Karpas-422 (cell line): ENCODE results near the gene ADAMTS4. TPM values are rescaled to one million over a fixed set of nuclear protein-coding genes. Genes with fewer than 3 reads are reported as not detected.

ENCODE experiments used
- DNase-seq: peaks from one replicate; pipeline ENCODE4 v3.0.0-alpha.2; 2015
- H2AFZ ChIP-seq: fragments of 200-600 bp; sonication (generic); 2 replicates; pipeline ENCODE4 v1.6.1; 2014; ENCODE audit warnings: antibody characterized with exemption, low read length, mixed read lengths
- H3K27ac ChIP-seq: fragments of 200-600 bp; sonication (generic); 2 replicates; pipeline ENCODE4 v1.5.1; 2014; ENCODE audit warnings: mild to moderate bottlenecking, low read length, moderate library complexity
- H3K27me3 ChIP-seq: fragments of 200-600 bp; sonication (generic); 2 replicates; pipeline ENCODE4 v1.6.1; 2014; ENCODE audit warnings: low read length, mixed read lengths
- H3K36me3 ChIP-seq: fragments of 200-600 bp; sonication (generic); 2 replicates; pipeline ENCODE4 v1.6.1; 2014; ENCODE audit warnings: low read length, mixed read lengths; ENCODE audit not compliant: insufficient read depth
- H3K4me1 ChIP-seq: fragments of 200-600 bp; sonication (generic); 2 replicates; pipeline ENCODE4 v1.6.1; 2014; ENCODE audit warnings: mild to moderate bottlenecking, low read length, mixed read lengths
- H3K4me2 ChIP-seq: fragments of 200-600 bp; sonication (generic); 2 replicates; pipeline ENCODE4 v1.6.1; 2014; ENCODE audit warnings: low read length, low read depth, mild to moderate bottlenecking; ENCODE audit not compliant: poor library complexity, severe bottlenecking
- H3K4me3 ChIP-seq: fragments of 200-600 bp; sonication (generic); 2 replicates; pipeline ENCODE4 v1.5.1; 2014; ENCODE audit warnings: mild to moderate bottlenecking, antibody characterized with exemption, low read length, mixed read lengths
- H3K79me2 ChIP-seq: fragments of 200-600 bp; sonication (generic); 2 replicates; pipeline ENCODE4 v1.6.1; 2014; ENCODE audit warnings: mild to moderate bottlenecking, low read length, mixed read lengths
- H3K9ac ChIP-seq: fragments of 200-600 bp; sonication (generic); 2 replicates; pipeline ENCODE4 v1.6.0; 2014; ENCODE audit warnings: low read length
- H3K9me2 ChIP-seq: fragments of 200-600 bp; sonication (generic), shearing (Covaris generic); replicated peaks from 2 replicates; pipeline ENCODE4 v1.6.0; 2014; ENCODE audit warnings: mild to moderate bottlenecking, low read length, moderate library complexity; ENCODE audit not compliant: insufficient read depth
- H3K9me3 ChIP-seq: fragments of 300-700, 200-600 bp; sonication (generic); 2 replicates; pipeline ENCODE4 v1.6.1; 2014; ENCODE audit warnings: low read length, mixed read lengths
- H4K20me1 ChIP-seq: fragments of 200-600 bp; sonication (generic); 2 replicates; pipeline ENCODE4 v1.6.1; 2014; ENCODE audit warnings: mild to moderate bottlenecking, antibody characterized with exemption, low read length, low read depth; ENCODE audit not compliant: insufficient read depth
- total RNA-seq: library from RNA; depleted of rRNA; stranded (reverse); fragments of >200 nt; shearing (Covaris generic); gene quantifications from 2 replicates; pipeline ENCODE4 v1.2.3, GENCODE V29; 2014; ENCODE audit warnings: low replicate concordance

Gene ADAMTS4
- total RNA-seq, 1 experiment from 2014 or later, result 0.15 TPM

GRCh38 chr1:161223805-161224694 is 25.2 kb upstream of the ADAMTS4 start:
- DNase-seq, result no peak

GRCh38 chr1:161222175-161223019 is 23.5 kb upstream of the ADAMTS4 start:
- Histone ChIP-seq H3K9ac (no peak overlapping the region), H3K36me3 (no peaks in the 10 kb centered on the region), H3K4me3 (no peak overlapping the region), H4K20me1 (no peaks in the 10 kb centered on the region), H2AFZ (no peak overlapping the region), H3K9me2 (no peaks in the 10 kb centered on the region), H3K79me2 (0 out of 2 replicates have a peak, but pooled peaks cover 4% of the 10 kb centered on the region), H3K27me3 (no peaks in the 10 kb centered on the region), H3K4me2 (no peak overlapping the region), H3K4me1 (peaks cover 26% of the 10 kb centered on the region), H3K27ac (no peak overlapping the region), H3K9me3 (no peaks in the 10 kb centered on the region)
- DNase-seq, result no peak

More at GRCh38 chr1:161223805-161224694, 25.2 kb upstream of the ADAMTS4 start:
- Histone ChIP-seq H3K4me3 (no peak overlapping the region), H4K20me1 (no peaks in the 10 kb centered on the region), H2AFZ (no peak overlapping the region), H3K9me2 (no peaks in the 10 kb centered on the region), H3K9ac (no peak overlapping the region), H3K27ac (no peak overlapping the region), H3K4me1 (peaks cover 20% of the 10 kb centered on the region), H3K36me3 (0 out of 2 replicates have a peak, but pooled peaks cover 8% of the 10 kb centered on the region), H3K27me3 (no peaks in the 10 kb centered on the region), H3K4me2 (no peak overlapping the region), H3K79me2 (0 out of 2 replicates have a peak, but pooled peaks cover 4% of the 10 kb centered on the region), H3K9me3 (no peaks in the 10 kb centered on the region)

GRCh38 chr1:161220002-161220401 is 21.1 kb upstream of the ADAMTS4 start:
- no peak overlapping the region for H3K4me2 ChIP-seq
- no peaks in the 10 kb centered on the region for H4K20me1 ChIP-seq
- no peak overlapping the region for H3K27ac ChIP-seq
- H2AFZ ChIP-seq, result no peak overlapping the region
- no peak overlapping the region for H3K9ac ChIP-seq
- no peak for DNase-seq
- peaks cover 23% of the 10 kb centered on the region for H3K4me1 ChIP-seq
- no peaks in the 10 kb centered on the region; the same call in 1 of the 2 replicates for H3K36me3 ChIP-seq
- H3K27me3 ChIP-seq, result no peaks in the 10 kb centered on the region
- no peak overlapping the region for H3K4me3 ChIP-seq
- no peaks in the 10 kb centered on the region for H3K9me2 ChIP-seq
- no peaks in the 10 kb centered on the region for H3K79me2 ChIP-seq
- no peaks in the 10 kb centered on the region for H3K9me3 ChIP-seq

- no peaks in the 10 kb centered on the region for H3K27me3 ChIP-seq
- H4K20me1 ChIP-seq, result no peaks in the 10 kb centered on the region
Measured at GRCh38 chr1:161219078-161219892, 20.4 kb upstream of the ADAMTS4 start.

GRCh38 chr1:161218301-161219077 is 19.6 kb upstream of the ADAMTS4 start:
- no peaks in the 10 kb centered on the region for H3K79me2 ChIP-seq
- no peak overlapping the region for H2AFZ ChIP-seq
- no peaks in the 10 kb centered on the region for H3K9me3 ChIP-seq
- no peak overlapping the region for H3K4me3 ChIP-seq
- peaks cover 22% of the 10 kb centered on the region for H3K4me1 ChIP-seq
- no peak overlapping the region for H3K4me2 ChIP-seq
- no peak overlapping the region for H3K27ac ChIP-seq
- no peak overlapping the region for H3K9ac ChIP-seq
- no peaks in the 10 kb centered on the region for H4K20me1 ChIP-seq
- no peaks in the 10 kb centered on the region for H3K9me2 ChIP-seq
- H3K27me3 ChIP-seq, result no peaks in the 10 kb centered on the region
- peaks cover 9% of the 10 kb centered on the region; the same call in 1 of the 2 replicates for H3K36me3 ChIP-seq
- no peak for DNase-seq

More at GRCh38 chr1:161219078-161219892, 20.4 kb upstream of the ADAMTS4 start:
- H3K4me2 ChIP-seq, result no peak overlapping the region
- H3K27ac ChIP-seq, result no peak overlapping the region
- no peaks in the 10 kb centered on the region for H3K9me3 ChIP-seq
- peaks cover under 1% of the 10 kb centered on the region; the same call in 1 of the 2 replicates for H3K36me3 ChIP-seq
- no peak overlapping the region for H3K9ac ChIP-seq
- no peak overlapping the region for H3K4me3 ChIP-seq
- H2AFZ ChIP-seq, result no peak overlapping the region
- H3K9me2 ChIP-seq, result no peaks in the 10 kb centered on the region
- H3K79me2 ChIP-seq, result no peaks in the 10 kb centered on the region
- peaks cover 22% of the 10 kb centered on the region for H3K4me1 ChIP-seq
- DNase-seq, result no peak

DNA sequence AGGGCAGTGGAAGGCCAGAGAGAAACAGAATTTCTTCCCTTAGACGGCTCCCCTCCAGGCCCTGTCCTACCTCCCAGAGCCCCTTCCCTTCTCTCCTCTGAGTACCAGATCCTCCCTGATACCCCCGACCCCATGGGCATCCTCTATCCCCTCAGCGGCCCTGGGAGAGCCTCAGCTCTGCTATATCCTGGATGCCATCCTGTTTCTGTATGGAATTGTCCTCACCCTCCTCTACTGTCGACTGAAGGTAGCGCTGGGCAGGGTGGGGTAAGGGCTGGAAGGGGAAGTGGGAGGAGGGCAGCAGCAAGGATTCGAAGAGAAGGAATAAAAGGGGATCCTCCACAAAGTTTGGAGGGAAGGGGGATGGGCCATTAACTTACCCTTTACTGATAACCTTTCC is 19.0 kb upstream of the ADAMTS4 start:
- H3K9ac ChIP-seq, result no peak overlapping the region
- H3K9me3 ChIP-seq, result no peaks in the 10 kb centered on the region
- peaks cover 22% of the 10 kb centered on the region for H3K4me1 ChIP-seq
- H3K27me3 ChIP-seq, result no peaks in the 10 kb centered on the region
- H3K27ac ChIP-seq, result no peak overlapping the region
- no peak for DNase-seq
- H3K79me2 ChIP-seq, result no peaks in the 10 kb centered on the region
- H3K36me3 ChIP-seq, result peaks cover 14% of the 10 kb centered on the region; the same call in 1 of the 2 replicates
- no peak overlapping the region for H3K4me2 ChIP-seq
- H3K9me2 ChIP-seq, result no peaks in the 10 kb centered on the region
- H3K4me3 ChIP-seq, result no peak overlapping the region
- H2AFZ ChIP-seq, result no peak overlapping the region
- H4K20me1 ChIP-seq, result no peaks in the 10 kb centered on the region

DNA sequence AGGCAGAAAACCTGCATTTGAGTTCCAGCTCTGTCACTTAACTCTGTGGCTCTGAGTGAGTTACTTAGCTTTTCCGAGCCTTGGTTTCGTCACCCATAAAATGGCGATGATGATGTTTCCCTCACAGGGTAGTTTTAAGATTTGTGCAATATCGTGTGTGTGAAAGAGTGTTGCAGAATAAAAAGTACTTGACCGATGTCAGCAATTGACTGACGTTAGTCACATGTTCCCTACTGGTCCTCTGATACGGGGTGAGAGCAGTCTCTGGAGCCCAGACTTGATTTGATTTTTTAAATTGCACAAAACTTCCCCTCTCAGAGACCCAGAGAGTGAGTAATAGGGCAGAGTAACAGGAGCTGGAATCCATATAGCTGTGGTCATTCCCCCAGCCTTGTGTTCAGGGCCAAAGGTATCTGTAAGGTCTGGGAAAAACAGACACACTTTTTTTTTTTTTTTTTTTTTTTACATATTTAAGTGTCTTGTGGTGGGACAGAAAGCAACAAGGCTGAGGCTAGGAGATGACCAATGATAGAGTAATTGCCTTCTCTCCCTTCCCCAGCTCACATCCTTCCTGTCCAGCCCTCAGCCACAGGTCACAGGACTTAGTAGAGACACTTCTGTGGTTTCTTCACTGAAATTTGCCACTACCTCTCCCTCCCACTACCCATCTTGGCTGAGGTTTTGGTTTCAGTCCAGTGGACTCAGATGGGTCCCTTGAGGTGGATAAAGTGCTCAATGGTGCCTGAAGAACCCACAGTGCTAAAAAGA is 18.3 kb upstream of the ADAMTS4 start:
- no peak overlapping the region for H3K9ac ChIP-seq
- H3K27me3 ChIP-seq, result no peaks in the 10 kb centered on the region
- H3K4me2 ChIP-seq, result peak overlapping the region; percentile 9
- peak; percentile 68 for DNase-seq
- peaks cover 17% of the 10 kb centered on the region for H3K36me3 ChIP-seq
- H2AFZ ChIP-seq, result no peak overlapping the region
- H3K9me3 ChIP-seq, result no peaks in the 10 kb centered on the region
- H4K20me1 ChIP-seq, result no peaks in the 10 kb centered on the region
- no peak overlapping the region for H3K27ac ChIP-seq
- peaks cover 22% of the 10 kb centered on the region for H3K4me1 ChIP-seq
- no peaks in the 10 kb centered on the region for H3K79me2 ChIP-seq
- H3K4me3 ChIP-seq, result no peak overlapping the region
- no peaks in the 10 kb centered on the region for H3K9me2 ChIP-seq
